H1 (cell line): ENCODE measurements around the gene BNC2. TPM values are rescaled to one million over a fixed set of nuclear protein-coding genes. Genes with fewer than 3 reads are reported as not detected.

Experiments
- ASH2L ChIP-seq: fragments of 200-600, 300-600 bp; sonication (generic); IDR thresholded peaks from one replicate; pipeline ENCODE4 v1.7.1; 2017; ENCODE audit warnings: low read length
- HDAC2 ChIP-seq, 2 experiments: fragments of 300-600 bp in 1 of 2; sonication (generic) in 1 of 2; IDR thresholded peaks; 2 replicates each; pipeline ENCODE4 v1.6.1; 2011 to 2012; ENCODE audit warnings: low read depth in 2 of 2, low read length in 2 of 2, mild to moderate bottlenecking in 2 of 2, moderate library complexity in 2 of 2, borderline replicate concordance in 1 of 2, inconsistent platforms in 1 of 2
- SIX5 ChIP-seq: IDR thresholded peaks from 2 replicates; pipeline ENCODE4 v1.6.1; 2011; ENCODE audit warnings: mild to moderate bottlenecking, low read depth, low read length
- SUZ12 ChIP-seq: fragments of 200-600 bp; sonication (generic); IDR thresholded peaks from 2 replicates; pipeline ENCODE4 v1.6.1; 2012; ENCODE audit warnings: mild to moderate bottlenecking, inconsistent platforms, low read length, moderate library complexity, mixed read lengths
- polyA plus RNA-seq, 7 experiments: library from polyadenylated mRNA; depleted of rRNA in 3 of 7; stranded (reverse) in 5 of 7; unstranded in 2 of 7; fragments of >200 nt in 5 of 7; fragments of 200-250 nt in 2 of 7; gene quantifications; 1 replicate in 5 of 7; 2 replicates in 1 of 7; 4 replicates in 1 of 7; pipeline versions ENCODE4 v1.2.1 to v1.2.3, GENCODE V29; 2011 to 2013; ENCODE audit warnings: missing spikeins in 2 of 7, mixed read lengths in 2 of 7
- total RNA-seq: library from RNA; stranded (reverse); fragmentation: NEBNext Ultra II Directional; extraction: Animal tissue kit (Norgen Biotek cat#: 25700); gene quantifications from 2 replicates; pipeline ENCODE4 v1.2.1, GENCODE V29; 2021
- TF ChIP-seq, protein P1 (sequence below), 3 experiments: IDR thresholded peaks; 1 replicate in 2 of 3; 2 replicates in 1 of 3; pipeline versions ENCODE4 v1.5.1 to v1.6.1; 2011; ENCODE audit warnings: low read length in 3 of 3, mild to moderate bottlenecking in 3 of 3, inconsistent platforms in 2 of 3, low read depth in 1 of 3, moderate library complexity in 1 of 3; ENCODE audit not compliant: insufficient read depth in 1 of 3; ENCODE audit errors: control extremely low read depth in 1 of 3

BNC2 gene
- total and polyA plus RNA-seq, 2 of the 8 experiments (the other 6 are each of a cell fraction or from before 2014, with no cell fraction given), result 16.0 to 26.8 TPM

DNA sequence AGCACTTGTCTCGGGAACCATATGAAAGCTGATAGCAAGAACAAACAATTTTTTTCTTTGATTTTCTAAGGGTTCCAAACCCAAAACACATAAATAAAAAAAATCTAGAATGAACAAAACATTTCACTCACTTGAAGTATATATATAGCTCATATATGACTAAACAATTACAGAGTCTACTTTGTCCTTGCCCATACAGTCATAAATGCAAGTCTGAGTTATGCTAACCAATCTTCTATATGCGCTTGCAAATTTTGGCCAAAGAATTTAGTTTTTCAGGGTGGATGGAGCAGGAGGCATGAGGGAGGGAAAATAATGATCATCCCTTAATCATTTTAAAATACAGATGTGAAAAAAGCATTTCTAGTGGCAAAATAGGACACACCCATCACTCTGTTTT, 370.1 kb downstream of the BNC2 start (continued):
- TF ChIP-seq SUZ12, result no peak
- TF ChIP-seq, protein P1, sequence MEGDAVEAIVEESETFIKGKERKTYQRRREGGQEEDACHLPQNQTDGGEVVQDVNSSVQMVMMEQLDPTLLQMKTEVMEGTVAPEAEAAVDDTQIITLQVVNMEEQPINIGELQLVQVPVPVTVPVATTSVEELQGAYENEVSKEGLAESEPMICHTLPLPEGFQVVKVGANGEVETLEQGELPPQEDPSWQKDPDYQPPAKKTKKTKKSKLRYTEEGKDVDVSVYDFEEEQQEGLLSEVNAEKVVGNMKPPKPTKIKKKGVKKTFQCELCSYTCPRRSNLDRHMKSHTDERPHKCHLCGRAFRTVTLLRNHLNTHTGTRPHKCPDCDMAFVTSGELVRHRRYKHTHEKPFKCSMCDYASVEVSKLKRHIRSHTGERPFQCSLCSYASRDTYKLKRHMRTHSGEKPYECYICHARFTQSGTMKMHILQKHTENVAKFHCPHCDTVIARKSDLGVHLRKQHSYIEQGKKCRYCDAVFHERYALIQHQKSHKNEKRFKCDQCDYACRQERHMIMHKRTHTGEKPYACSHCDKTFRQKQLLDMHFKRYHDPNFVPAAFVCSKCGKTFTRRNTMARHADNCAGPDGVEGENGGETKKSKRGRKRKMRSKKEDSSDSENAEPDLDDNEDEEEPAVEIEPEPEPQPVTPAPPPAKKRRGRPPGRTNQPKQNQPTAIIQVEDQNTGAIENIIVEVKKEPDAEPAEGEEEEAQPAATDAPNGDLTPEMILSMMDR (IDR thresholded peaks at IDR 0.05; ENCODE audit: control extremely low read depth in 1 of 3, insufficient read depth in 1 of 3, low read depth in 1 of 3, low read length in 3 of 3), result no peak
- TF ChIP-seq ASH2L, result no peak
- no peak for TF ChIP-seq SIX5
- TF ChIP-seq HDAC2 (IDR thresholded peaks at IDR 0.05; ENCODE audit: borderline replicate concordance in 1 of 2, low read depth in 2 of 2, low read length in 2 of 2), result no peak
- TF ChIP-seq, all 59 proteins: peak for 0
